CD4-positive, alpha-beta T cell treated with Interleukin-21 for 1 hour (primary cell): ENCODE measurements around the gene FOXK1.

Source experiments
- DNase-seq: peaks from one replicate; pipeline ENCODE4 v3.0.0-alpha.2; 2020

The FOXK1 gene

DNA sequence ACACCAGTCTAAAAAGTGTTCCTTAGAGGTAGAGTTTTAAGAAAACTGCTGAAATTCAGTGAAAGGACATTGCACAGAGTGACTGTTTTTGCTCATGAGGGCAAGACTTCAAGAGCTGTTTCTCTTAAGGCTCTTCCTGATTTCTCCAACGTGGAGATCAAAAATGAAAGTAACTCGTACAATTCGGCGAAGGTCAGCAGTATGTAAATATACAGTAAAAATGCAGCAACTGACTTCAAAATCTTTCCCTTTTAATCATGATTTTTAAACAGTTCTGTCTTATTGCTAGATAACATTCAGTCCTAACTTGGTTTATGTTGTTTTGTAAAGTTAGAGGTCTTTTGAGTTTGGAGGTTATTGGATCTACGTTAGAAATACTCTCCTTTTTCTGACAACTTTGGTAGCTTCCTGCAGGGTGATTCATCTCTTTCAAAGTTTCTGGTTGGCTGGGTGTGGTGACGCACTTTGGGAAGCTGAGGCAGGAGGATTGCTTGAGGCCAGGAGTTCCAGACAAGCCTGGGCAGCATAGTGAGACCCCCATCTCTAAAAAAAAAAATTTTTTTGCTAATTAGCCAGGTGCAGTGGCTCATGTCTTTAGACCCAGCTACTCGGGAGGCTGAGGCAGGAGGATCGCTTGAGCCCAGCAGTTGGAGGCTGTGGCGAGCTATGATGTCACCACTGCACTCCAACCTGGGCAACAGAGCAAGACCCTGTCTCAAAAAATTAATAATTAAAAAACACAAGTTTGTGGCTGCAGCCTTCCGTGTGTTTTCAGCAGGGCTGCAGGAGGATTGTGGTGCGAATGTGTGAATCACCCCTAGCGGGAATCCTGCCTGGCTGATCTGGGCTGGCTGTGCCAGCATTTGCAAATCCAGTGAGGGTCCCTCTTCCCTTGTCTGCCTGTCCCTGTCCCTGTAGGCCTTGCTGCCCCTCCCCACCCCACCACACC, 64.2 kb downstream of the FOXK1 start:
- peak; percentile 44 for DNase-seq

- DNase-seq, result no peak
Observed at GRCh38 chr7:4747013-4747412, 64.9 kb downstream of the FOXK1 start.

- no peak for DNase-seq
Observed at GRCh38 chr7:4747746-4748145, 65.7 kb downstream of the FOXK1 start.

DNA sequence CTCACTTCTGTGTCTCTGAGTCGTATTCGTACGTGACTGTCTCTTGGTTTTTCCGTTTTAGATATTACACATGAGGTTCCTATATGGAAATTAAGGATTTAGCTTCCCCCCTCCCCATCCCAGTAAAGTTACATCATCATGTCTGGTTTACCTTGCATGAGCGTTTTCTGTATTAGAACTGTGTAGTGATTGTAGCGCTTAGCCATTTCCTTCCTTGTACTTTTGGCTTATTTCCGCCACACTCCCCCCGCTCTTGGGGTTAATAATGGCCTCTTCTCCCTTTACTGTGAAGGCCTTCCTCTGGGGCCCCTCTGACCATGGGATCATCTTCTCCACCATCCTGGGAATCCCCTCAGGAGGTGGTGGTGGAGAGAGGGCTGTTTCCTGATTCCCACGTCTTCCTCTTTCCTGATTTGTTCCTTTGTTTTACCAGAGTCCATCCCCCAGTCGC, 66.2 kb downstream of the FOXK1 start:
- no peak for DNase-seq

DNA sequence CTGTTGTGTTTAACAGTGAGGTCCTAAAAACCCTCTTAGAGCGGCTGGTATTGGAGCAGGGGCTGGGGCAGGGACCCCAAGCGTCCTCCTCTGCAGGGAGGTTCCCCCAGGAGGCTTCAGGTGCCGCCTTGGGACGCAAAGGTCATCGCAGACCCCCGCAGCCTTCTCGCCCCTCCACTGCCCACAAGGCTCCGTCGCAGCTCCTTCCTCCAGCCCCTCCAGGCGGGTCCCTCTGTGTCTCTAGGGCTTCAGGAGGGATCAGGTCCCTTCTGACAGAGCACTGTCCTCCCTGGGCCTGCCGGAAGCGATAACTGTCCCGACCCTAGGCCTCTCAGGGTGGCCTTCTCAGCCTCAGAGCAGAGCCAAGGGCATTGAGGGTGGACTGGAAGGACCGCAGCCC, 67.3 kb downstream of the FOXK1 start:
- DNase-seq, result no peak

- no peak for DNase-seq
Observed at GRCh38 chr7:4749798-4750197, 67.7 kb downstream of the FOXK1 start.

DNA sequence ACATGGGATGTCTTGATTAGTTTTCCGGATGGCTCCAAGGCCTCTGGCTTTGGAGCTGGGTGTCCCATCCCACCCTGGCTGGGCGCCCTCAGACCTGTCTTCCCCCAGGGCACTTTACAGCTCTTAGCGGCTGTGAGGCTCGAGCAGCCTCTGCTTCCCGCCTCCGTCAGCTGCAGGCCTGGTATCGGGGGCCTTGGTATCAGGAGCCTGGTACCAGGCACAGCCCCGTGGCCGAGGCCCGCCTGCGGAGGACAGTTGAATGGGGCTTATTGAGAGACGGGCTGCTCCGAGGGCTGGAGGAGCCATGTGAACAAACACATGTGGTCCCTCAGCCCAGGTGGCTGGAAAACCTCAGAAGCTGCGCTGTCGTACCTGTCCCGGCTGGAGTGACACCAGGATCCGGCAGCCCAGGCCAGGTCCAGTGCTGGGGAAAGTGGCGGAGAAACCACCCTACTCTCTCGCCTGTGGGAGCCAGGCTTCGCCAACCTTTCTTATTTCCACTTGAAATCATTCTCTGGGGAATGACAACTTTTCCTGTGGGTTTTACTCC, 69.4 kb downstream of the FOXK1 start:
- no peak for DNase-seq

- peak; percentile 83 for DNase-seq
Observed at GRCh38 chr7:4753598-4754432, 71.7 kb downstream of the FOXK1 start.

GRCh38 chr7:4754433-4755010, 72.4 kb downstream of the FOXK1 start:
- no peak for DNase-seq

DNA sequence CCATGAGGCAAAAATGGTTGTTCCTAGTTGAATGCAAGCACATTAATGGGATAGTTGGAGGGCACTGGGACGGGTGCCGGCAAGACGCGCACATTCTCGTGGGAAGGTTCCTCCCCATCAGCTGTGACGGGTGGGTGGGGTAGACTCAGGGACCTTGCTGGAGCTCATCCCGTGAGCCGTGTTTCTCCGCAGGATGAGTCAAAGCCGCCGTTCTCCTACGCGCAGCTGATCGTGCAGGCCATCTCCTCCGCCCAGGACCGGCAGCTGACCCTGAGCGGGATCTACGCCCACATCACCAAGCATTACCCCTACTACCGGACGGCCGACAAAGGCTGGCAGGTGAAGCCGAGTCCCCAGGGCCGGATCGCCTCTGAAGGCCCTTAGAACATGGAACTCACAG, 73.0 kb downstream of the FOXK1 start:
- no peak for DNase-seq

DNA sequence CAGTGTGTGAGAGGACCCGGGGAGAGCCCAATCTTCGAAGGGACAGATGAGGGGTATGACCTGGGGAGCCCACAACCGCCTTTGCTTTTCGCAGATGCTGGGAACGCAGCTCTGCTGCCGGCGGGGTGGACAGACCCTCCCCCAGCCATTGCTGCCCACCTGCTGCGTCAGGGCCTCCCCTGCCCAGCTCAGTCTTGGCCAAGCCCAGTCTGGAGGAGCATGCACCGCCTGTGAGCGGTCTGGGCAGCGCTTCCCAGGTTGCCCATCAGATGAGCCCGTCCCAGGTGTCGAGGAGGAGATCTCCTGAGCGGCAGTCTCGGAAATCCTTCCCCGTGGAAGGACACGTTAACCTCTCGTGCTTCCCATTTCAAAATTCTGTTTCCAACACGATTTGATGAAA, 76.0 kb downstream of the FOXK1 start:
- DNase-seq, result no peak

- DNase-seq, result no peak
Observed at GRCh38 chr7:4758791-4759190, 76.7 kb downstream of the FOXK1 start.

DNA sequence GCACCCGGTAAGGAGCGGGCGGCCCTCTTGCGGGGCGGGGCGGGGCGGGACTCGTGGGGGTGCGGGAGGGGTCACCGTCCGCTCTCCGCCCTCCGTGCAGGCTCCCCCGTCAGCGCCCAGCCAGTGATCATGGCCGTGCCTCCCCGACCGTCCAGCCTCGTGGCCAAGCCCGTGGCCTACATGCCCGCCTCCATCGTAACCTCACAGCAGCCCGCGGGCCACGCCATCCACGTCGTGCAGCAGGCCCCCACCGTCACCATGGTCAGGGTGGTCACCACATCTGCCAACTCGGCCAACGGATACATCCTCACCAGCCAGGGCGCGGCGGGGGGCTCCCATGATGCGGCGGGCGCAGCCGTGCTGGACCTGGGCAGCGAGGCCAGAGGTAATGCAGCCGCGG, 77.1 kb downstream of the FOXK1 start:
- no peak for DNase-seq

GRCh38 chr7:4760952-4761351, 78.9 kb downstream of the FOXK1 start:
- no peak for DNase-seq

GRCh38 chr7:4762121-4763055, 80.3 kb downstream of the FOXK1 start:
- no peak for DNase-seq

- no peak for DNase-seq
Observed at GRCh38 chr7:4763091-4763793, 81.1 kb downstream of the FOXK1 start.

DNA sequence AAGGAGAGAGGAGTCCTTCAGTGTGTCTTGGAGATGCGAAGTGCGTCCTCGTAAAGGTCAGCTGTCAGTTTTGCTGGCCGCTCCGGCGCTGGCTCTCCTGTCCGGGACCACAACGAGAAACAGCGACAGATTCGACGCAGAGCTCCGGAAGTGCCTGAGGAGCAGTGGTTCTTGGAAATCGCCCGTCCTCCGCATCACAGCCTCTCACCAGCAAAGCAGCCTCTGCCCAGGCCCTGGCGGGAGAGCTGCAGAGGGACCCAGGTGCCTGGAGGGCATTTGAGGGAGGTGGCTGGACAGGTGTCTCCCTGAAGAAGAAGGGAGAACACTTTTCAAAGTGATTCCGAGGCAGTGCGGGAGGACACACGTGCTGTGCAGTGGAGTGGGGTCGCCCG, 81.7 kb downstream of the FOXK1 start:
- DNase-seq, result no peak

DNA sequence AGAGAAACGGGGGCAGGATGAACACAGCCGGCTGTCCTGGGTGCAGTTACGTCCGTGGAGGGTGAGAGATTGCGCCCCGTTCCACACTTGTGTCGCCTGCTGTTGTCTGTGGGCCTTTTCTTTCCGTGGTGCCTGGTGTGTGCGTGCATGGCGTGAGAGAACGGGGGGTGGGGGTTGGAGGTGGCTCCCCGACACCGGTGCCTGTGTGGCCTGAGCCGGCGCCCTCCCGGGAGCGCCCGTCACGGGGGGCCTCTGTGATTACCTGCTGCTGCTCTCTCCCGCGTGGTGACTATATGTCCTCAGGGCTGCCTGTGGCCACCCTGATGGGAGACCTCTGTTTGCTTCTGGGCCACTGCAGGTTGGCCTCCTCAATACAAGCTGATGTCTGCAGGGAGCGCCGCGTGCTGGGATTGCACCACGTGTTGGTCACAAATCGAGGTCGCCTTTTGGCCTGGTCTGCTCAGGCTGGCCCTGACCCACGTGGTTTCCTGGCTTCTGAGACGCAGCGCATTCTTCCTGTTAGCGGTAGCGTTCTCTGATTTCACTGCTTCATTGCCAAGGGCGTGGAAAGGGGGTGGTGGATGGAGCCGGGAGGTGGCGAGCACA, 82.4 kb downstream of the FOXK1 start:
- DNase-seq, result no peak

- DNase-seq, result no peak
Observed at GRCh38 chr7:4765776-4766490, 83.8 kb downstream of the FOXK1 start.
